ENCODE results near the gene BCL11B. TPM values are rescaled to one million over a fixed set of nuclear protein-coding genes. Genes with fewer than 3 reads are reported as not detected.

Gene BCL11B
- polyA plus RNA-seq, 1 experiment: not detected

GRCh38 chr14:99156814-99157213, 115.2 kb downstream of the BCL11B start:
- Histone ChIP-seq H3K4me3 (ENCODE audit: low read depth, low read length) (no peak overlapping the region), H3K27me3 (ENCODE audit: control insufficient read depth, insufficient read depth, low read length) (no peaks in the 10 kb centered on the region), H3K36me3 (ENCODE audit: control insufficient read depth, insufficient read depth, low read length) (no peaks in the 10 kb centered on the region)
- DNase-seq (ENCODE audit: low read depth): no peak
- ChIA-PET CTCF (no interaction called here), POLR2A (no interaction called here)
- TF ChIP-seq CTCF (IDR thresholded peaks at IDR 0.05; ENCODE audit: insufficient read depth, low read depth, low read length): no peak

DNA sequence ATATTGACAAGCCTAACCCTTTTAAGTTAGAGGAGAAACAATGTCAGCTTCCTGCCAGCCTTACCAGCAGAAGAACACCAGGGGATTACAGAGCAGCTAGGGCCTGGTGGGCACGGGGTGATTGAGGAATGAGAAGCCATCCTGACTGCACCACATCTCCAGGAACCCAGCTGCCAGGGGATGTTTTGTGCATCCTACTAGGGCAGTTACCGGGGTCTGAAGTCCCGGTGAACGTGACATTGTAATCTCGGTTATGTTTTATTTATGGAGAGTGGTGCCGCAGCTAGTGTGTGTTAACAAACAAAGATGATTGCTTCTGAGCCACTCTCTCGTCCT, 115.9 kb downstream of the BCL11B start:
- ChIA-PET POLR2A (no interaction called here), CTCF (no interaction called here)
- no peak overlapping the region for H3K4me3 ChIP-seq (ENCODE audit: low read depth, low read length)
- H3K27me3 ChIP-seq (ENCODE audit: control insufficient read depth, insufficient read depth, low read length): no peaks in the 10 kb centered on the region
- TF ChIP-seq CTCF (IDR thresholded peaks at IDR 0.05; ENCODE audit: insufficient read depth, low read depth, low read length): no peak
- no peaks in the 10 kb centered on the region for H3K36me3 ChIP-seq (ENCODE audit: control insufficient read depth, insufficient read depth, low read length)
- DNase-seq (ENCODE audit: low read depth): no peak

DNA sequence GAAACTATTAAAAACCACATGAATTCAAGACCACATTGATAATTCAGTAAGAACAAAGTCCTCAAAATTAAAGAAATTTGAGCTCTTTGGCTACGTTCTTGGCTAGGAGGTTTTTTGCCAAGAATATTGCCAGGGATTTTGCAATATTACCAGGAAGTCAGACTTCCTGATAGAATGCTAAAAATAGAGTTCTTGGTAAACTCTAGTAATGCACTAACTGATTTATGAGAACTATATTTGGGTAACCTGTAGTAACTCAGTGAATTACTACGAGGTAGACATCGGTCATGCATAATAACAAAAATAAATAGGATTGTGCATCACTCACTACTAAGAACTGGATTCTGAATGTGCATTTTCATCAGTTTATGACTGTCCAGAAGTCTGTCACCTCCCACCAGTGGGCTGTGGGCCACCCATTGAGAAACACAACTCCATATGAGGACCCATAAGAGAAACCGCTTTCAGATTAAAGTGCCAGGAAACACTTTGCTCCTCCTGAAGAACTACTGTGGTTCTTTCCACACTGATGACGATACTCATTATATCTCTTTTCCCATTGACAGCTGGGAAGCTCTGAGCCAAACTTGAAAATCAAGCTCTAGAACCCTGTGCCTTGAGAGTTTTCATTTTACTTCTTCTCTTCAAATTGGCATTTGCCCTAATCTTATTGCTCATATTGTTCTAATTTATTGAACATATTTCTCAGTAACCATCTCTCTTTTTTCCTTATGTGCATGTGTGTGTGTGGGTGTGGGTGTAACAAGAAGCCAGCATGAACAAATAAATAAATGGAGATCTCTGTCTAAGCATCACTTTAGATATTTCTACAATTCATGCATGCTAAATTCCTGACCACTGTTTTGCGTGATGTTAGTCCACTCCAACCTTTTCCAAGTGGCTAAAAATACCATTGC, 116.6 kb downstream of the BCL11B start:
- Histone ChIP-seq H3K27me3 (ENCODE audit: control insufficient read depth, insufficient read depth, low read length) (no peaks in the 10 kb centered on the region), H3K36me3 (ENCODE audit: control insufficient read depth, insufficient read depth, low read length) (no peaks in the 10 kb centered on the region), H3K4me3 (ENCODE audit: low read depth, low read length) (no peak overlapping the region)
- no peak for DNase-seq (ENCODE audit: low read depth)
- no peak for TF ChIP-seq CTCF (IDR thresholded peaks at IDR 0.05; ENCODE audit: insufficient read depth, low read depth, low read length)
- ChIA-PET CTCF (no interaction called here), POLR2A (no interaction called here)

GRCh38 chr14:99150236-99150635, 121.8 kb downstream of the BCL11B start:
- ChIA-PET POLR2A (no interaction called here), CTCF (no interaction called here)
- no peak for TF ChIP-seq CTCF (IDR thresholded peaks at IDR 0.05; ENCODE audit: insufficient read depth, low read depth, low read length)

GRCh38 chr14:99148861-99149610, 123.0 kb downstream of the BCL11B start:
- Histone ChIP-seq H3K4me3 (ENCODE audit: low read depth, low read length) (no peak overlapping the region), H3K27me3 (ENCODE audit: control insufficient read depth, insufficient read depth, low read length) (no peaks in the 10 kb centered on the region), H3K36me3 (ENCODE audit: control insufficient read depth, insufficient read depth, low read length) (no peaks in the 10 kb centered on the region)
- ChIA-PET POLR2A (no interaction called here), CTCF (interaction anchor here (0.7 kb wide), 1 partner anchor 587 kb away, joined by 3 read pairs; no protein-coding TSS in a partner anchor)
- no peak for TF ChIP-seq CTCF (IDR thresholded peaks at IDR 0.05; ENCODE audit: insufficient read depth, low read depth, low read length)
- DNase-seq (ENCODE audit: low read depth): no peak

More at GRCh38 chr14:99150236-99150635, 121.8 kb downstream of the BCL11B start:
- H3K36me3 ChIP-seq (ENCODE audit: control insufficient read depth, insufficient read depth, low read length): no peaks in the 10 kb centered on the region
- no peak for DNase-seq (ENCODE audit: low read depth)
- H3K4me3 ChIP-seq (ENCODE audit: low read depth, low read length): no peak overlapping the region
- no peaks in the 10 kb centered on the region for H3K27me3 ChIP-seq (ENCODE audit: control insufficient read depth, insufficient read depth, low read length)

All from BJ (cell line).